Fibroblast of lung (primary cell): ENCODE data around the gene ZBTB8A.

Source experiments
- CTCF ChIP-seq, 2 donors: IDR thresholded peaks in 1 of 2; conservative IDR thresholded peaks in 1 of 2; 1 replicate in 1 of 2; 2 replicates in 1 of 2; pipeline ENCODE4 v1.5.1; 2011 to 2012; ENCODE audit warnings: low read length in 2 of 2, control low read depth in 1 of 2, inconsistent platforms in 1 of 2, low read depth in 1 of 2, mild to moderate bottlenecking in 1 of 2
- EZH2 ChIP-seq: IDR thresholded peaks from 2 replicates; pipeline ENCODE4 v1.5.1; 2012; ENCODE audit warnings: low read length, control low read depth, mild to moderate bottlenecking; ENCODE audit errors: missing control alignments

GRCh38 chr1:32525053-32525452, 14.2 kb upstream of the ZBTB8A start:
- TF ChIP-seq EZH2 (no peak), CTCF (conservative IDR thresholded peaks at IDR 0.05 in 1 of 2, IDR thresholded peaks at IDR 0.05 in 1 of 2; ENCODE audit: low read depth in 1 of 2, low read length in 2 of 2) (no peak)
